OCI-M2 (cell line): ENCODE data around the gene SNTB2.
"Not testable (repeated sequence)": the region's sequence is repeated elsewhere in the genome, so short reads cannot be mapped to it uniquely, and the experiment has no call there.

Experiments
- DNase-seq: peaks from one replicate; lab custom pipeline; 2025; ENCODE audit not compliant: unreplicated experiment; lab: John Stamatoyannopoulos, UW

The SNTB2 gene

GRCh38 chr16:69186642-69187445 lies at the start of gene SNTB2:
Gene SNTB2 (plus strand): TSS chr16:69187164. CDS start chr16:69187167, 3 bp downstream.
- peak; percentile 20 for DNase-seq

GRCh38 chr16:69138608-69139007 lies 48.4 kb upstream of the SNTB2 start:
- DNase-seq = no peak

GRCh38 chr16:69139464-69139863 lies 47.5 kb upstream of the SNTB2 start:
- DNase-seq = not testable (repeated sequence)

- DNase-seq = no peak
Measured at GRCh38 chr16:69141014-69141413, 46.0 kb upstream of the SNTB2 start.

GRCh38 chr16:69141936-69142335 lies 45.0 kb upstream of the SNTB2 start:
- no peak for DNase-seq

GRCh38 chr16:69143116-69143515 lies 43.8 kb upstream of the SNTB2 start:
- no peak for DNase-seq

- DNase-seq = no peak
Measured at GRCh38 chr16:69145658-69146057, 41.3 kb upstream of the SNTB2 start.

GRCh38 chr16:69149621-69150020 lies 37.3 kb upstream of the SNTB2 start:
- not testable (repeated sequence) for DNase-seq

GRCh38 chr16:69150146-69150865 lies 36.7 kb upstream of the SNTB2 start:
- no peak for DNase-seq

GRCh38 chr16:69157196-69157595 lies 29.8 kb upstream of the SNTB2 start:
- DNase-seq = no peak

GRCh38 chr16:69160192-69160591 lies 26.8 kb upstream of the SNTB2 start:
- DNase-seq = no peak

- no peak for DNase-seq
Measured at GRCh38 chr16:69165584-69165983, 21.4 kb upstream of the SNTB2 start.

- DNase-seq = no peak
Measured at GRCh38 chr16:69166221-69166833, 20.6 kb upstream of the SNTB2 start.

- no peak for DNase-seq
Measured at GRCh38 chr16:69166946-69167930, 19.7 kb upstream of the SNTB2 start.

- DNase-seq = no peak
Measured at GRCh38 chr16:69169051-69169450, 17.9 kb upstream of the SNTB2 start.

- DNase-seq = no peak
Measured at GRCh38 chr16:69169607-69170352, 17.2 kb upstream of the SNTB2 start.

- DNase-seq = no peak
Measured at GRCh38 chr16:69171325-69172084, 15.5 kb upstream of the SNTB2 start.

GRCh38 chr16:69176033-69176800 lies 10.7 kb upstream of the SNTB2 start:
- DNase-seq = no peak
